ENCODE measurements around the gene APOO. TPM values are rescaled to one million over a fixed set of nuclear protein-coding genes. Genes with fewer than 3 reads are reported as not detected.

APOO gene
- total RNA-seq, 1 donor from 2014 or later: 18.3 TPM

GRCh38 chrX:23849241-23849640, 58.5 kb downstream of the APOO start:
- Mint-ChIP-seq H3K36me3 (ENCODE audit: low read depth, unreplicated experiment) (no peaks in the 10 kb centered on the region), H3K27me3 (ENCODE audit: unreplicated experiment) (no peaks in the 10 kb centered on the region), H3K27ac (ENCODE audit: unreplicated experiment) (no peak overlapping the region), H3K4me3 (ENCODE audit: unreplicated experiment) (no peak overlapping the region), H3K4me1 (ENCODE audit: unreplicated experiment) (peaks cover 10% of the 10 kb centered on the region), H3K9me3 (ENCODE audit: unreplicated experiment) (no peaks in the 10 kb centered on the region)
- no peak for TF ChIP-seq CTCF (IDR thresholded peaks at IDR 0.05; ENCODE audit: unreplicated experiment)
- DNase-seq (ENCODE audit: low spot score): no peak

GRCh38 chrX:23845351-23845817, 62.4 kb downstream of the APOO start:
- no peak for DNase-seq (ENCODE audit: low spot score)
- Mint-ChIP-seq H3K27me3 (ENCODE audit: unreplicated experiment) (no peaks in the 10 kb centered on the region), H3K4me1 (ENCODE audit: unreplicated experiment) (peaks cover 29% of the 10 kb centered on the region), H3K9me3 (ENCODE audit: unreplicated experiment) (no peaks in the 10 kb centered on the region), H3K4me3 (ENCODE audit: unreplicated experiment) (no peak overlapping the region), H3K36me3 (ENCODE audit: low read depth, unreplicated experiment) (no peaks in the 10 kb centered on the region), H3K27ac (ENCODE audit: unreplicated experiment) (peak overlapping the region; percentile 91)
- no peak for TF ChIP-seq CTCF (IDR thresholded peaks at IDR 0.05; ENCODE audit: unreplicated experiment)

- Mint-ChIP-seq H3K27me3 (ENCODE audit: unreplicated experiment) (no peaks in the 10 kb centered on the region), H3K4me3 (ENCODE audit: unreplicated experiment) (no peak overlapping the region)
- peak; percentile 4 for DNase-seq (ENCODE audit: low spot score)
These were observed 63.1 kb downstream of the APOO start for GRCh38 chrX:23844502-23845138.

GRCh38 chrX:23841847-23842522, 65.8 kb downstream of the APOO start:
- Mint-ChIP-seq H3K27ac (ENCODE audit: unreplicated experiment) (no peak overlapping the region), H3K9me3 (ENCODE audit: unreplicated experiment) (no peaks in the 10 kb centered on the region), H3K27me3 (ENCODE audit: unreplicated experiment) (no peaks in the 10 kb centered on the region), H3K4me1 (ENCODE audit: unreplicated experiment) (peaks cover 37% of the 10 kb centered on the region), H3K4me3 (ENCODE audit: unreplicated experiment) (no peak overlapping the region), H3K36me3 (ENCODE audit: low read depth, unreplicated experiment) (no peaks in the 10 kb centered on the region)
- no peak for TF ChIP-seq CTCF (IDR thresholded peaks at IDR 0.05; ENCODE audit: unreplicated experiment)
- no peak for DNase-seq (ENCODE audit: low spot score)

More at GRCh38 chrX:23844502-23845138, 63.1 kb downstream of the APOO start:
- Mint-ChIP-seq H3K4me1 (ENCODE audit: unreplicated experiment) (peaks cover 32% of the 10 kb centered on the region), H3K27ac (ENCODE audit: unreplicated experiment) (peak overlapping the region; percentile 91), H3K9me3 (ENCODE audit: unreplicated experiment) (no peaks in the 10 kb centered on the region), H3K36me3 (ENCODE audit: low read depth, unreplicated experiment) (no peaks in the 10 kb centered on the region)
- TF ChIP-seq CTCF (IDR thresholded peaks at IDR 0.05; ENCODE audit: unreplicated experiment): no peak

GRCh38 chrX:23840674-23841073, 67.1 kb downstream of the APOO start:
- Mint-ChIP-seq H3K9me3 (ENCODE audit: unreplicated experiment) (no peaks in the 10 kb centered on the region), H3K27ac (ENCODE audit: unreplicated experiment) (no peak overlapping the region), H3K36me3 (ENCODE audit: low read depth, unreplicated experiment) (no peaks in the 10 kb centered on the region), H3K27me3 (ENCODE audit: unreplicated experiment) (no peaks in the 10 kb centered on the region), H3K4me1 (ENCODE audit: unreplicated experiment) (peaks cover 38% of the 10 kb centered on the region), H3K4me3 (ENCODE audit: unreplicated experiment) (no peak overlapping the region)
- TF ChIP-seq CTCF (IDR thresholded peaks at IDR 0.05; ENCODE audit: unreplicated experiment): no peak
- no peak for DNase-seq (ENCODE audit: low spot score)
